Endothelial cell of umbilical vein (primary cell): ENCODE results near the gene KIF26B. TPM values are rescaled to one million over a fixed set of nuclear protein-coding genes. Genes with fewer than 3 reads are reported as not detected.

Experiments
- BruUV-seq: library from RNA; stranded (reverse); fragments of 400-500 nt; replicated peaks from 2 replicates; lab custom pipeline; 2021; lab: Mats Ljungman, UMichigan
- CTCF ChIA-PET: fragments of 300-600, 350-600 bp; sonication (Branson Sonifier 250); formaldehyde crosslinking; loops from one replicate; lab custom pipeline; 2021; ENCODE audit warnings: antibody characterized with exemption, inconsistent platforms; lab: Charles Lee
- POLR2A ChIA-PET: fragments of 300-600, 350-600 bp; sonication (Branson Sonifier 250); formaldehyde crosslinking; loops from one replicate; lab custom pipeline; 2021; ENCODE audit warnings: antibody characterized with exemption, inconsistent platforms; lab: Charles Lee
- DNase-seq: peaks from one replicate; pipeline ENCODE4 v3.0.0-alpha.2; 2011; ENCODE audit warnings: low read depth, low spot score
- FAIRE-seq: peaks from 2 replicates; lab custom pipeline; 2011; peaks lifted over from hg19 to GRCh38; lab: Jason Lieb, UNC
- H2AFZ ChIP-seq: 2 replicates; pipeline ENCODE4 v1.6.0; 2012; ENCODE audit warnings: low read depth, low read length, control low read depth, inconsistent platforms
- H3K27ac ChIP-seq: 2 replicates; pipeline ENCODE4 v1.5.1; 2011; ENCODE audit warnings: low read depth, mild to moderate bottlenecking, control low read depth, low read length, moderate library complexity; ENCODE audit not compliant: insufficient read depth
- H3K27me3 ChIP-seq, 2 experiments: 2 replicates each; pipeline versions ENCODE4 v1.6.0 to v1.6.1; 2011; ENCODE audit warnings: low read length in 2 of 2, mixed read lengths in 1 of 2; ENCODE audit not compliant: control insufficient read depth in 2 of 2, insufficient read depth in 2 of 2
- H3K36me3 ChIP-seq, 2 experiments: 2 replicates in 1 of 2; 3 replicates in 1 of 2; pipeline ENCODE4 v1.5.1; 2011; ENCODE audit warnings: low read length in 2 of 2, mild to moderate bottlenecking in 1 of 2, moderate library complexity in 1 of 2; ENCODE audit not compliant: control insufficient read depth in 2 of 2, insufficient read depth in 2 of 2; ENCODE audit errors: extremely low read depth in 1 of 2
- H3K4me1 ChIP-seq: 3 replicates; pipeline ENCODE4 v1.5.1; 2011; ENCODE audit warnings: mild to moderate bottlenecking, low read length; ENCODE audit not compliant: control insufficient read depth, insufficient read depth; ENCODE audit errors: extremely low read depth
- H3K4me2 ChIP-seq: 2 replicates; pipeline ENCODE4 v1.6.1; 2011; ENCODE audit warnings: low read length, control low read depth, mixed read lengths; ENCODE audit not compliant: insufficient read depth
- H3K4me3 ChIP-seq, 3 experiments: fragments of 200-600 bp in 1 of 3; sonication (generic), shearing (Covaris generic) in 1 of 3; replicated peaks in 1 of 3; 2 replicates each; pipeline ENCODE4 v1.5.1; 2011 to 2016; ENCODE audit warnings: control low read depth in 3 of 3, low read length in 3 of 3, mild to moderate bottlenecking in 2 of 3, inconsistent platforms in 1 of 3, low read depth in 1 of 3, moderate library complexity in 1 of 3; ENCODE audit not compliant: insufficient read depth in 1 of 3
- H3K79me2 ChIP-seq: 2 replicates; pipeline ENCODE4 v1.6.0; 2012; ENCODE audit warnings: low read length, inconsistent platforms; ENCODE audit not compliant: control insufficient read depth, insufficient read depth
- H3K9ac ChIP-seq: replicated peaks from 2 replicates; pipeline ENCODE3; 2011; ENCODE audit warnings: low read length, control low read depth; ENCODE audit not compliant: insufficient read depth; ENCODE audit errors: extremely low read depth
- H3K9me1 ChIP-seq: replicated peaks from 3 replicates; pipeline ENCODE4 v1.6.0; 2011; ENCODE audit warnings: mild to moderate bottlenecking, low read length; ENCODE audit not compliant: control insufficient read depth, insufficient read depth; ENCODE audit errors: extremely low read depth
- H3K9me3 ChIP-seq: replicated peaks from 2 replicates; pipeline ENCODE4 v1.5.1; 2012; ENCODE audit warnings: low read length, inconsistent platforms; ENCODE audit not compliant: control insufficient read depth, insufficient read depth
- H4K20me1 ChIP-seq: replicated peaks from 2 replicates; pipeline ENCODE3; 2011; ENCODE audit warnings: mild to moderate bottlenecking, low read length; ENCODE audit not compliant: control insufficient read depth, insufficient read depth; ENCODE audit errors: extremely low read depth
- EZH2 ChIP-seq: IDR thresholded peaks from 2 replicates; pipeline ENCODE4 v1.6.1; 2012; ENCODE audit warnings: borderline replicate concordance, low read depth, mild to moderate bottlenecking, moderate library complexity, low read length, inconsistent platforms; ENCODE audit not compliant: severe bottlenecking
- FOS ChIP-seq: IDR thresholded peaks from 2 replicates; pipeline ENCODE4 v1.6.1; 2011; ENCODE audit warnings: mild to moderate bottlenecking, low read length, moderate library complexity, borderline replicate concordance; ENCODE audit not compliant: insufficient read depth
- GATA2 ChIP-seq: IDR thresholded peaks from 2 replicates; pipeline ENCODE4 v1.7.0; 2011; ENCODE audit warnings: low read depth, mild to moderate bottlenecking, moderate library complexity, mixed read lengths, low read length; ENCODE audit not compliant: insufficient read length, insufficient read depth
- JUN ChIP-seq: IDR thresholded peaks from 2 replicates; pipeline ENCODE4 v1.6.1; 2011; ENCODE audit warnings: borderline replicate concordance, low read depth; ENCODE audit not compliant: insufficient read length, insufficient read depth
- MYC ChIP-seq: IDR thresholded peaks from one replicate; pipeline ENCODE4 v1.6.1; 2011; ENCODE audit warnings: mild to moderate bottlenecking, low read depth, low read length
- POLR2A ChIP-seq: IDR thresholded peaks from 2 replicates; pipeline ENCODE4 v1.6.1; 2012; ENCODE audit warnings: low read depth, mild to moderate bottlenecking, control low read depth, low read length
- POLR2AphosphoS5 ChIP-seq: IDR thresholded peaks from 2 replicates; pipeline ENCODE4 v1.6.1; 2012; ENCODE audit warnings: low read depth, mild to moderate bottlenecking, control low read depth, low read length, moderate library complexity; ENCODE audit not compliant: insufficient read depth
- dilution Hi-C: fragments of 300-500 bp; cut with MboI; formaldehyde crosslinking; loops from one replicate; pipeline ENCODE4 v1.15.0; 2019; ENCODE audit warnings: low sequenced_read_pairs; ENCODE audit not compliant: extremely low pct_ligation_motif_present
- intact Hi-C: fragments of 100-400 bp; cut with micrococcal nuclease; formaldehyde crosslinking; loops from one replicate; pipeline ENCODE4 v1.10.0; 2022
- polyA plus RNA-seq, 4 experiments: library from polyadenylated mRNA; depleted of rRNA in 3 of 4; stranded (reverse) in 3 of 4; unstranded in 1 of 4; fragments of >200 nt; gene quantifications; 2 replicates each; pipeline versions ENCODE4 v1.2.1 to v1.2.3, GENCODE V29; 2011 to 2012; ENCODE audit warnings: missing spikeins in 1 of 4
- total RNA-seq: library from RNA; stranded (reverse); gene quantifications from 2 replicates; pipeline ENCODE4 v1.2.3, GENCODE V29; 2021
- TF ChIP-seq, protein P1 (sequence below): IDR thresholded peaks from 2 replicates; pipeline ENCODE4 v1.6.1; 2011; ENCODE audit not compliant: insufficient read depth, insufficient read length
- TF ChIP-seq, protein P2 (sequence below), 2 donors: IDR thresholded peaks; 1 replicate in 1 of 2; 2 replicates in 1 of 2; pipeline ENCODE4 v1.5.1; 2011; ENCODE audit warnings: low read length in 2 of 2, mild to moderate bottlenecking in 2 of 2, moderate library complexity in 2 of 2, control low read depth in 1 of 2, inconsistent platforms in 1 of 2, low read depth in 1 of 2; ENCODE audit not compliant: insufficient read depth in 1 of 2; ENCODE audit errors: extremely low read depth in 1 of 2

Gene KIF26B
- total and polyA plus RNA-seq, 2 donors (not counting 3 experiments of a cell fraction or from before 2014, with no cell fraction given), result 0.04 to 0.49 TPM

DNA sequence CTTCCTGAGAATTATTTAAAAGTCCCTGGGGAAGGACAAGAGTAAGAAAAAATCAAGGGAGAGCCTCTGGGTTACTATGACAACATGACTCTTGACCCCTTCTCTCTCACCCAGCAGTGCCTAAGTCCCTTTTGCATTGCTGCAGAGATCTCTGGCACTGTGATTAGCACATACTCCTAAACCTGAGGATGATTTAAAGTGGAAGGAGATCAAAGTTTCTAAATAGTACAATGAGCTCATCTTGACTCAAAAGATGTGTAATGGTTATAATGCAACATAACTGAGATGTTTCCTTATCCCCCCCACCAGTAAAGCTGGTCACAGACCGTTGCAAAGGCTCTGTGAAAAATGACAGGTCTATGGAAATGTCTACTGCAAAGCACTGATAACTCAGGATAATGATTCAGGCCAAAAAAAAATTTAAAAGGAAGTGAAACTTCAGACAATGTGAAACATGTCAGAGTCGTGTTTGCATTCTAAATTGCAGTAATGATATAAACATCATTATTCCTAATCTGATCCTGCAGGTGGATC, 519.2 kb downstream of the KIF26B start:
- intact Hi-C loops (no loop called here), dilution Hi-C loops (no loop called here)
- Histone ChIP-seq H3K4me1 (no peaks in the 10 kb centered on the region), H3K9me1 (no peaks in the 10 kb centered on the region), H3K9ac (no peak overlapping the region), H3K4me2 (no peak overlapping the region), H3K27ac (no peak overlapping the region), H3K36me3 (no peaks in the 10 kb centered on the region), H3K27me3 (no peaks in the 10 kb centered on the region), H3K79me2 (no peaks in the 10 kb centered on the region), H2AFZ (no peak overlapping the region), H3K4me3 (no peak overlapping the region), H4K20me1 (no peaks in the 10 kb centered on the region), H3K9me3 (no peaks in the 10 kb centered on the region)
- no TSS peak for BruUV-seq
- CTCF ChIA-PET, result no interaction called here
- TF ChIP-seq FOS (no peak), GATA2 (no peak), POLR2AphosphoS5 (no peak), JUN (no peak), MYC (no peak), EZH2 (no peak), POLR2A (no peak)
- TF ChIP-seq, protein P1, sequence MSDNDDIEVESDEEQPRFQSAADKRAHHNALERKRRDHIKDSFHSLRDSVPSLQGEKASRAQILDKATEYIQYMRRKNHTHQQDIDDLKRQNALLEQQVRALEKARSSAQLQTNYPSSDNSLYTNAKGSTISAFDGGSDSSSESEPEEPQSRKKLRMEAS, result no peak
- TF ChIP-seq, protein P2, sequence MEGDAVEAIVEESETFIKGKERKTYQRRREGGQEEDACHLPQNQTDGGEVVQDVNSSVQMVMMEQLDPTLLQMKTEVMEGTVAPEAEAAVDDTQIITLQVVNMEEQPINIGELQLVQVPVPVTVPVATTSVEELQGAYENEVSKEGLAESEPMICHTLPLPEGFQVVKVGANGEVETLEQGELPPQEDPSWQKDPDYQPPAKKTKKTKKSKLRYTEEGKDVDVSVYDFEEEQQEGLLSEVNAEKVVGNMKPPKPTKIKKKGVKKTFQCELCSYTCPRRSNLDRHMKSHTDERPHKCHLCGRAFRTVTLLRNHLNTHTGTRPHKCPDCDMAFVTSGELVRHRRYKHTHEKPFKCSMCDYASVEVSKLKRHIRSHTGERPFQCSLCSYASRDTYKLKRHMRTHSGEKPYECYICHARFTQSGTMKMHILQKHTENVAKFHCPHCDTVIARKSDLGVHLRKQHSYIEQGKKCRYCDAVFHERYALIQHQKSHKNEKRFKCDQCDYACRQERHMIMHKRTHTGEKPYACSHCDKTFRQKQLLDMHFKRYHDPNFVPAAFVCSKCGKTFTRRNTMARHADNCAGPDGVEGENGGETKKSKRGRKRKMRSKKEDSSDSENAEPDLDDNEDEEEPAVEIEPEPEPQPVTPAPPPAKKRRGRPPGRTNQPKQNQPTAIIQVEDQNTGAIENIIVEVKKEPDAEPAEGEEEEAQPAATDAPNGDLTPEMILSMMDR (IDR thresholded peaks at IDR 0.05; ENCODE audit: extremely low read depth in 1 of 2, insufficient read depth in 1 of 2, low read depth in 1 of 2, low read length in 2 of 2), result no peak
- FAIRE-seq, result no peak
- DNase-seq, result no peak
- POLR2A ChIA-PET, result no interaction called here
